HG03066 (cell line): ENCODE data around the gene XPO1.
"Not testable (repeated sequence)": the region's sequence is repeated elsewhere in the genome, so short reads cannot be mapped to it uniquely, and the experiment has no call there.

Source experiments
- ATAC-seq: cut with Tn5 transposase; IDR thresholded peaks from one replicate; pipeline ENCODE4 v1.9.1; 2021; ENCODE audit warnings: low read depth; ENCODE audit not compliant: unreplicated experiment

XPO1 gene, protein sequence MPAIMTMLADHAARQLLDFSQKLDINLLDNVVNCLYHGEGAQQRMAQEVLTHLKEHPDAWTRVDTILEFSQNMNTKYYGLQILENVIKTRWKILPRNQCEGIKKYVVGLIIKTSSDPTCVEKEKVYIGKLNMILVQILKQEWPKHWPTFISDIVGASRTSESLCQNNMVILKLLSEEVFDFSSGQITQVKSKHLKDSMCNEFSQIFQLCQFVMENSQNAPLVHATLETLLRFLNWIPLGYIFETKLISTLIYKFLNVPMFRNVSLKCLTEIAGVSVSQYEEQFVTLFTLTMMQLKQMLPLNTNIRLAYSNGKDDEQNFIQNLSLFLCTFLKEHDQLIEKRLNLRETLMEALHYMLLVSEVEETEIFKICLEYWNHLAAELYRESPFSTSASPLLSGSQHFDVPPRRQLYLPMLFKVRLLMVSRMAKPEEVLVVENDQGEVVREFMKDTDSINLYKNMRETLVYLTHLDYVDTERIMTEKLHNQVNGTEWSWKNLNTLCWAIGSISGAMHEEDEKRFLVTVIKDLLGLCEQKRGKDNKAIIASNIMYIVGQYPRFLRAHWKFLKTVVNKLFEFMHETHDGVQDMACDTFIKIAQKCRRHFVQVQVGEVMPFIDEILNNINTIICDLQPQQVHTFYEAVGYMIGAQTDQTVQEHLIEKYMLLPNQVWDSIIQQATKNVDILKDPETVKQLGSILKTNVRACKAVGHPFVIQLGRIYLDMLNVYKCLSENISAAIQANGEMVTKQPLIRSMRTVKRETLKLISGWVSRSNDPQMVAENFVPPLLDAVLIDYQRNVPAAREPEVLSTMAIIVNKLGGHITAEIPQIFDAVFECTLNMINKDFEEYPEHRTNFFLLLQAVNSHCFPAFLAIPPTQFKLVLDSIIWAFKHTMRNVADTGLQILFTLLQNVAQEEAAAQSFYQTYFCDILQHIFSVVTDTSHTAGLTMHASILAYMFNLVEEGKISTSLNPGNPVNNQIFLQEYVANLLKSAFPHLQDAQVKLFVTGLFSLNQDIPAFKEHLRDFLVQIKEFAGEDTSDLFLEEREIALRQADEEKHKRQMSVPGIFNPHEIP (N-terminal part only)

DNA sequence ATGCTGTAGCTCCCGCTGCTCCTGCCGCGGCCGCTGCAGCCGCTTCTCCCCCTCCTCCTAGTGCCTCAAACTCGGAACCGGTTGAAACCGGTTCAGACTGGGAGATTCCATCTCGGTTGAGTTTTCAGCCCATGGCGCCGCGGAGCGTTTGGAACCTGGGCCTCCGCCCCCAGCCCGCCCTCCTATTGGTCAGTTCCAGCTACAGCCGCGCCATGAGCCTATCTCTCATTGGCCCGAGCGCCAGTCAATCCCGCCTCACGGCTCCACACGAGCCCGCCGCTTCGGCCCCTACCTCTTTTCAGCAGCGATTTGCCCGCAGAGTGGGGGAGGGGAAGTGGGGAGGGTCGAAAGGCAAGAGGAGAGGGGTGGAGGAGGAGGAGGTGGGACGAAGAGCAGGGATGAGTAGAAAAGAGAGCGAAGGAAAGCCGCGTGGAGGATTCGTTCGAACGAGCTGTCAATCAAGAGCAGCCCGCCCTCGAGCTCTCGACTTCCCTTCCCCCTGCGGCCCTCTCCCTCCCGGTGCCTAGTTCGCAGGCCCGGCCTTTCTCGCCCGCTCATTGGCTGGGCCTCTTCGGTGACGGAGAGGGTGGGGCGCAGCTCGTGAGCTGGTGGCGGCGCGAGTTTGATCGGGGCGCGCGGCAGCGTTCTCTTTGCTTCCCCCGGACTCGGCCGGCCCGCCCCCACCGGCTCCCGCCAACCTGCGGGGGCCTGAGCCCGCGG is at the start of gene XPO1:
Gene XPO1, minus strand, starts transcription at position 157 of the 720 bp plus-strand sequence. CDS start 4,459 bp downstream, outside the sequence.
- ATAC-seq, result peak; percentile 78

DNA sequence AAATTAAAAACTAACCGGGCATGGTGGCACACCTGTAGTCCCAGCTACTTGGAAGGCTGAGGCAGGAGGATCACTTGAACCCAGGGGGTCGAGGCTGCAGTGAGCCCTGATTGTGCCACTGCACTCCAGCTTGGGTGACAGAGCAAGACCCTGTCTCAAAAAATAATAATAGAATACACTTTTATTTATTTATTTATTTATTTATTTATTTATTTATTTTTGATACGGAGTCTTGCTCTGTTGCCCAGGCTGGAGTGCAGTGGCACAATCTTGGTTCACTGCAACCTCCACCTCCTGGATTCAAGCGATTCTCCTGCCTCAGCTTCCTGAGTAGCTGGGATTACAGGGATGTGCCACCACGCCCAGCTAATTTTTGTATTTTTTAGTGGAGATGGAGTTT is 48.8 kb upstream of the XPO1 start:
- ATAC-seq, result not testable (repeated sequence)

DNA sequence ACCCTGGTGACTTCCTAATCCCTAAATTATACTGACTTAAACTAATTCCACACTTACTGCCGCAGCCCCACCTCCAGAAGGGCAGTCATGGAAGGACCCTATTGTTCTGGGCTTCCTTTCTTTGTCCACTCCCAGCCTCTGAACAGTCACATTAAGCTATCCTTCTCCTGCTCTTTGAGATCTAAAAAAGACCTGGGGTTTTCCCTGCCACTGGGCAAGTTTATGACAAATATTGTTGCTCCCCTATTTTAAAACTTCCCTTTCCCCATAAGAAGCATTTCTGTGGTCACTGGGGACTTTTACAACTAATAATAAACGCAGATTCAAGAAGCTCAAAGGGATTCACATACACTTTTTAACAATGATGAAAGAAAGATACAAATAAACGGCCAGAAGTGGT is 47.2 kb upstream of the XPO1 start:
- no peak for ATAC-seq

DNA sequence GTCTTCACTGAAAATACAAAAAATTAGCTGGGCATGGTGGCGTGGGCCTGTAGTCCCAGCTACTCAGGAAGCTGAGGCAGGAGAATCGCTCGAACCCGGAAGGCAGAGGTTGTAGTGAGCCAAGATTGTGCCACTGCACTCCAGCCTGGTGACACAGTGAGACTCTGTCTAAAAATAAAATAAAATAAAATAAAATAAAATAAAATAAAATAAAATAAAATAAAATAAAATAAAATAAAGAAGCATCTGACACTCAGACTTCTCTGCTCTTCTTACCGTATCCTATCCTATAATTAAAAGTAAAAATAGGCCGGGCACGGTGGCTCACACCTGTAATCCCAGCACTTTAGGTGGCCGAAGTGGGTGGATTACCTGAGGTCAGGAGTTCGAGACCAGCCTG is 46.2 kb upstream of the XPO1 start:
- ATAC-seq, result not testable (repeated sequence)

DNA sequence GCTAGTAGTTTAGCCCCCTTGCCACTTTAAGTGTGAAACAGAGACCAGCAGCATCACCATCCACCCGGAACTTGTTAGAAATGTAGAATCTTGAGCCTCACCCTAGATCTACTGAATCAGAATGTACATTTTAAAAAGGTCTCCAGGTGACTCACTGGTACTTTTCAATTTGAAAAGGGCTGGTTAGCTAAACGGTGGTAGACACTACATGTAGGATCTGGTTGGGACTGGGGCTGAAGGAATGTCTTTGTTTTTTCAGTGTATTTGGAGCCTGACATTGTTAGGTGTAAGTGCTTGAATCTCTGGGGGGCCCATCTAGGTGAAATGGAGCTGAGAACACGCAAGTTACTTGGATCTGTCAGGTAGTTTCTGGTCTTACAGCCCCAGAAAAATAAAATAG is 44.0 kb upstream of the XPO1 start:
- ATAC-seq, result no peak

DNA sequence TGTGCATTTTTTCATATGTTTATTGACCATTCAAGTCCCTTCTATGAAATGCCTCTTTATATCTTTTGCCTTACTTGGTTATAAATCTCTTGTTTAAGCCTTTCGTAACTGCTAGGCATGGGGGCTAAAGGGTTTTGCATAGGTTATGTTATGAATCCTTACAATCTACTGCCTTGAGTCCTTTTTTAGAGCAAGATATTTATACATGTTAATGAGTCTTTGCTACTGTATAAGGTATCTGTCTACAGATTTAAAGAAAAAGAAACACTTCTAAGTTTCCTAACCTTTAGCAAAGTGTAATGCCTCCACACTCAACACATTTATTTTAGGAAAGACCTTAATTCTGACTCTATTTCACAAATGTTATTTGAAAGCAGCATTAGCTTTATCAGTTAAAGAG is 43.6 kb upstream of the XPO1 start:
- ATAC-seq, result no peak

DNA sequence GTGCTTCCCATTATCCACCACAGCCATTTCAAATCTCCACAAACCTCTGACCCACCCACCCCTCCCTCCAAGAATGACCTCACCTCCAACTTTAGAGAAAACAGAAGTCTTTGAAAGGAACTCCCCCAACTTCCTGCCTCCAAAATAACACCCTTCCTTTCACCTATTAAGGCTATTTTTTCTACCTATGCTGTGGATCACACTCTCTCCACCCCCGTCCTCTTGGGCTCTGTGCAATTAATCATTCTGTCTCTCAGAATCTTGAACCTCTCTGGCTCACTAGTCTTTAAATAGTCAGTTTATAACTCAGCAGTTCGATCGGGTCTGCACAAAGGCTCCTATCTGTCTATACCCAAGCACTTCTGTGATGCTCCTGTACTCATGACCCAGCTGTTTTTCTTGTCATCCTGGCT is 37.3 kb upstream of the XPO1 start:
- no peak for ATAC-seq

DNA sequence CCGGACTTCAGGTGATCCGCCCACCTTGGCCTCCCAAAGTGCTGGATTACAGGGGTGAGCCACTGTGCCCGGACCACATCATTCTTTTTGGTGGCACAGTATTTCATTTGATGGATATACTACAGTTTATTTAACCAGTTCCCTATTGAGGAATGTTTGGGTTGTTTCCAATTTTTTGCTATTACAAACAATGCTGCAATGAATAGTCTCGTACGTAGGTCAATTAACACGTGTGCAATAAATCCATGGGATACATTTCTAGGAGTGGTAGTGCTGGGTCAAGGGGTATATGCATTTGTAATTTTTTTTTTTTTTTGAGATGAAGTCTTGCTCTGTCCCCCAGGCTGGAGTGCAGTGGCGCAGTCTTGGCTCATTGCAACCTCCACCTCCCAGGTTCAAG is 28.4 kb upstream of the XPO1 start:
- ATAC-seq, result no peak

DNA sequence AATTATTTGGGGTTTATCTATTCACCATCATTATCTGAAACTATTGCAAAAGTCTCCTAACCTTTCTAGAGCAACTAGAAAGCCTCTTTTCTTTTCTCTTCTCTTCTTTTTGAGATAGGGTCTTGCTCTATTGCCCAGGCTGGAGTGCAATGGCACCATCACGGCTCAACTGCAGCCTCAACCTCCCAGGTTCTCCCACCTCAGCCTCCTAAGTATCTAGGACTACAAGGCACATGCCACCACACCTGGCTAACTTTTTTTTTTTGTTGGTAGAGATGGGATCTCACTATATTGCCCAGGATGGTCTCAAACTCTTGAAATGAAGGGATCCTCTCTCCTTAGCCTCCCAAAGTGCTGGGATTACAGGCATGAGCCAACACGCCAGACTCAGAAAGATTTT is 24.5 kb upstream of the XPO1 start:
- no peak for ATAC-seq

DNA sequence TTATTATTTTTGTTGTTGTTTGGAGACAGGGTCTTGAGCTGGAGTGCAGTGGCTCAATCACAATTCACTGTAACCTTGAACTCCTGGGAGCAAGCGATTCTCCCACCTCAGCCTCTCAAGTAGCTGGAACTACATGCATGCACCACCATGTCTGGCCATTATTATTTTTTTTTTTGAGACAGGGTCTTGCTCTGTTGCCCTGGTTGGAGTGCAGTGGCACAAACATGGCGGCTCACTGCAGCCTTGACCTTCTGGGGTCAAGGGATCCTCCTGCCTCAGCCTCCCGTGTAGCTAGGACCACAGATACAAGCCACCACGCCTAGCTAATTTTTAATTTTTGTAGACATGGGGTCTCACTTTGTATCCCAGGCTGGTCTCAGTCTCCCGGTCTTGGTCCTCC is 20.0 kb upstream of the XPO1 start:
- ATAC-seq, result no peak

DNA sequence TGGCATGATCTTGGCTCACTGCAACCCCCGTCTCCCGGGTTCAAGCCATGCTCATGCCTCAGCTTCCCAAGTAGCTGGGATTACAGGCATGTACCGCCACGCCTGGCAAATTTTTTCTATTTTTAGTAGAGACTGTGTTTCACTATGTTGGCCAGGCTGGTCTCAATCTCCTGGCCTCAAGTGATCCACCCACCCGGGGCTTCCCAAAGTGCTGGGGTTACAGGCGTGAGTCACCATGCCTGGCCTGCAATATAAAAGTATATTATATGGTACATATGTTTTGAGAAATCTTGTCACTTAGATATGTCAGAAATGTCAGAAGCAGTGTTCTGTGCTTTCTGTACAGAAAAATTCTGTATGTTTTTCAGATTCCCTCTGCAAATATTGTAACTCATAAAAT is 19.2 kb upstream of the XPO1 start:
- ATAC-seq, result no peak

DNA sequence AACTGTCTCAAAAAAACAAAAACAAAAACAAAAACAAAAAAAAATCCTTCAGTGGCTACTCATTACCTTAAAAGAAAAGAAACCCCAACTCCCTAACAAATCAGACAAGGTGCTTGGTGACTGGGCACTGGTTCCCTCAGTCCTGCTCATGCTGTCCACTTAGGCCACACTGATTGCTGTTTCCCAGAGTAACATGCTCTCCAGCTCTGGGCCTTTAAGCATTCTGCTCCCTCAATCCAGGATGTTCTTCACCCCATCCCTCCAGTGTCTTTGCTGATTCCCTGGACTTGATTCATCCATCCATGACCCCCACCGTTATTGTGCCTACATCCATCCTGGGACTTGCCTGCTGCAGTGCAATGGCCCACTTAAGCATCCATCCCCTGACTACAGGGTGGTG is 16.4 kb upstream of the XPO1 start:
- no peak for ATAC-seq

DNA sequence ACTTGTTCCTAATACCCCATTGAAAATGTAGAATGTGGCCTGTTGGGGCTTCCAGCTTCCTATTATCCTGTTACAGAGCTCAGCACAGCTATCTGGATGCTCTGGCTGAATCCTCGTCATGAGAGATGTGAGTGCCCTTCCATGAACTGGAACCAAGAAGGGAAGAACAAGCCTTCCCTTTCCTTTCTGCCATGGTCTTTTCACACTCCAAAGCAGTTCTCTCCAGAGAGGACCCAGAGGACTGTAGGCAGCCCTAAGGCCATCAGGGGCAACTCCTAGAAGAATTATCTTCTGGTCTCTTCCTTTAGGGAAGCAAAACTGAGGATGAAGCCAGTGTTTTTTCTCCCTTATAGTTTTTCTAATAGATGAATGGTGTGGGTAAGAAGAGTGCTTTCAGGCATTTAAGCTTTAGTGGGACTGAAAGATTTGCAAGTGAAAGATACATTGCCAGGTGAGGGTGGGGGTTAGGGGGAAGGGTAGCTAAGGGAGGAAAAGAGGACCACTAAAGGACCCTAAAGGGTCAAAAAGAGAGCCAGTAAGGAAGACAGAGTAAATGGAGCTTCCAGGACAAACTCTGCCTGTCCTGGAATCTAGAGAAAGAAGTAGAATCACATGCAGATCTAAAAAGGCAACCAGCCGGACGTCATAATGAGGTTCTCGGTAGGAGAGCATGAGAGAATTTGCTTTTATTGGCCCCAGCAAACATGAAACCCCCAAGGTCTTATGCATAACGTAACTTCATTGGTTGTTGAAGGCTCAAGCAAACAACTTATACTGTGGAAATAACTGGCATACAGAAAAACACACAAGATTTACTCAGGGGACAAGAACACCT is 12.4 kb upstream of the XPO1 start:
- ATAC-seq, result no peak

DNA sequence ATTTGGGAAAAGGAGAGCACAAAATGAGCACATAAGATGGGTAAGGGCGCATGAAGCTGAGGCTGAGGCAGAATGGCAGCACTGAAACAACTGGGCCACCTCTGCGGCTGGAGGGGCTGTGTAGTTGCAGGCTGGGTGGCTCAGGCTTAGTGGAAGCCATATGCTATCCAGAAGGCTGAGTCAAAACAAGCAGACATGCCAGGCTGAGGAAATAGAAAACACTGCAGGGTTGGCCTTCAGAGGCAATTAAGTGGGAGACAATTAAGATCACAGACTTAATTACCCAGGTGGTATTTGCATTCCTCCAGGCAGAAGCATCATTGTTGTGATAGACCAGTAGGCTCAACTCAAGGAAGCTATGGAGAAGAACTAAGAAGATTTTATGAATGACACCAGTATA is 11.4 kb upstream of the XPO1 start:
- ATAC-seq, result no peak

DNA sequence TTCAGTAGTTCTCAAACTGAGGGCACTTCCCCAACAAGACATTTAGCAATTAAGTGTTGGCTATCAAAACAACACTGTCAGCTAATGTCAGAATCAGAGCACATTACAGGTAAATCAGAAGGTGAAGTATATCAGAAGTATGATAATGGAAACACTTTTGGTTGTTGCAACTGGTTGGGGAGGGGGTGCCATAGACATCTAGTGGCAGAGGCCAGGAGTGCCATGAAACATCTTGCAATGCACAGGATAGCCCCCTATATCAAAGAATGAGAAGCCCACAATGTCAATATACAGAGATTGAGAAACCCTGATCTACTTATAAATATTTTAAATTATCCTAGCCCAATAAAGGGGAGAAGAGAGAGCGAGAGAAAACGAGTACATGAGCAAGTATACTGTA is 4.9 kb upstream of the XPO1 start:
- no peak for ATAC-seq

DNA sequence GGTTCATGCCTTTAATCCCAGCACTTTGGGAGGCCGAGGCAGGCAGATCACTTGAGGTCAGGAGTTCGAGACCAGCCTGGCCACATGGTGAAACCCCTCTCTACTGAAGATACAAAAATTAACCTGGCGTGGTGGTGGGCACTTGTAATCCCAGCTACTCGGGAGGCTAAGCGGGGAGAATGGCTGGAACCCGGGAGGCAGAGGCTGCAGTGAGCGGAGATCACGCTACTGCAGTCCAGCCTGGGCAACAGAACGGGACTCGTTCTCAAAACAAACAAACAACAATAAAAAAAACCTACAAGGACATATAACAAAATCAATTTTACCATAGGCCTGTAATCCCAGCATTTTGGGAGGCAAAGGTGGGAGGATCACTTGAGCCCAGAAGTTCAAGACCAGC is 2.0 kb upstream of the XPO1 start:
- ATAC-seq, result not testable (repeated sequence)

DNA sequence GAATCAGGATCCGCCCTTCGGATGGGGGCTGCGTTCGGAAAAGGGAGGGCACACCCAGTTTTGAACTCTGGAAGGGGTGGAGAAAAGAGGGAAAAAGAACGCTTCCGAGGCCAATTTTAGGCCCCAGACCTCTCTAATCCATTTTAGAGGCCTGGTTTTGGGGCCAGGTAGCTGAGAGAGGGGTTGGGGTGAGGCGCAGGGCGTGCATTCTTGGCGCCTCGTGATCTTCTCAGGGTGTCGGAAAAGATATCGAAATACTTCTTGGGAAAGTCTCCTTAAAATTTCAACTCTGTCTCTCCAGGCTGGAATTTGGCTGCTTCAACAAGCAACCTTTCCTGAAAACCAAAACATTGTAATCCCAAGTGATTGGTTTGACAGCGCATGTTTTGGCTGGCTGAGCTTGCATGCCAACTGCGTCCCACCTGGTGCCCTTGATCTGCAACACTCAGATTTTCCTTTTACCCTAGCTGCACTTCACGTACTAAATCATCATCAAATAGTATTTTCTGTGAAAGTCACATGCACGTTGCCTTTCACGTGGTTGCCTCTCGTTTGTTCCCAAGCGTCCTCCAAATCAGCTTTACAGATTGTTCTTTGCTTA is 864 bp upstream of the XPO1 start:
- no peak for ATAC-seq

DNA sequence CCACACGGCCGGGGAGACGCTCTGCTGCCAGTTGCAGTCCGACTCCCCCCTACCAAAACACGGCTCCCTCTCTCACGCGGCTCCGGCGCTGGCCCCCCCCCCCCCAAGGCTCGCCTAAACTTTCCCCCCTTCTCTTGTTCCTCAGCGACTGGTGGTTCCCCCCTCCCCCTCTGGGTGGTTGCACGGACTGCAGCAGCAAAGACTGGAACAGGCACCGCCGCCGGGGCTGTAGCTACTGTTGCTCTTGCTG is 281 bp downstream of the XPO1 start:
- ATAC-seq, result no peak

DNA sequence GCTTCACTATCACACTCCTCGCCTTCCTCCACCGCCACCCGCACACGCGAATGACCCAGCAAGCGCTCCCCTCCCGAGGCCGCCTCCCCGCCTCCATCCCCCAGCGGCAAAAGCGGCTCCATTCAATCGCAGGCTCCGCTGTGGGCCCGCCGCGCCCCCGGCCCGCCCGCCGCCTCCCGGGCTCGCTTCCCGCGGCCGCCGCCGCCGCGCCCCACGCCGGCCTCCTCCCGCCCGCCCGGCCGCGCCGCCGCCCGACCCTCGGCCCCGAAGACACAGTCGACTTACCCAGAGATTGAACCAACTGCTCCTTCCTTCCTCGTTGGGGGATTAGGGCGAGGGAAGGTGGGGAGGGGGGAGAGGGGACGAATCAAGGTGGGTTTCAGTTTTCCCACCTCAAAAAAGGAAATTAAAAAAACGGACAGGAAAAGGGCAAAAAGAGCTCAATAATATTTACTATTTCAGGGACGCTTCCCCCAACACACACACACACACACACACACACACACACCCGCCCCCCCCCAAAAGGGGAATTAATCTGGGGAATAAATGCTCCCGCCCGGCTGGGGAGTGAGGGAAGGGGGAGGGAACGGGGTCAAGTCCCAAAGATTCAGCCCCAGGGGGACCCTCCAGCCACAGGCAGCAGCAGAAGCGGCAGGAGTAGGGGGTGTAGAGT is 743 bp downstream of the XPO1 start:
- ATAC-seq, result no peak
